Measurements from ENCODE around the gene AFG3L2.
A peak's percentile ranks its signal among the peaks of the same experiment; 100 is the strongest.

AFG3L2 gene

GRCh38 chr18:12282442-12283039 is 94.5 kb downstream of the AFG3L2 start:
- H3K4me3 ChIP-seq (ENCODE audit: low read length), result no peak overlapping the region
- TF ChIP-seq CTCF (IDR thresholded peaks at IDR 0.05; ENCODE audit: low read depth, low read length) (no peak), EZH2phosphoT487 (IDR thresholded peaks at IDR 0.05; ENCODE audit: low read depth) (no peak)
- no peak overlapping the region for H3K9ac ChIP-seq (ENCODE audit: low read length)
- no peaks in the 10 kb centered on the region for H4K20me1 ChIP-seq (ENCODE audit: insufficient read depth, low read length)
- peaks cover 8% of the 10 kb centered on the region; the same call in 1 of the 2 replicates for H3K4me1 ChIP-seq (ENCODE audit: low read length)
- 0 out of 2 replicates have a peak, but pooled peaks cover 3% of the 10 kb centered on the region for H3K27me3 ChIP-seq (ENCODE audit: low read depth, low read length)
- H3K4me2 ChIP-seq (ENCODE audit: low read length), result peak overlapping the region; percentile 33
- H3K79me2 ChIP-seq (ENCODE audit: low read length), result no peaks in the 10 kb centered on the region
- no peaks in the 10 kb centered on the region for H3K9me3 ChIP-seq (ENCODE audit: insufficient read depth, low read length)
- no peak overlapping the region for H2AFZ ChIP-seq (ENCODE audit: low read depth, low read length)
- H3K36me3 ChIP-seq (replicated peaks; ENCODE audit: low read depth, low read length), result no peaks in the 10 kb centered on the region
- no peak overlapping the region for H3K27ac ChIP-seq (ENCODE audit: low read length)

DNA sequence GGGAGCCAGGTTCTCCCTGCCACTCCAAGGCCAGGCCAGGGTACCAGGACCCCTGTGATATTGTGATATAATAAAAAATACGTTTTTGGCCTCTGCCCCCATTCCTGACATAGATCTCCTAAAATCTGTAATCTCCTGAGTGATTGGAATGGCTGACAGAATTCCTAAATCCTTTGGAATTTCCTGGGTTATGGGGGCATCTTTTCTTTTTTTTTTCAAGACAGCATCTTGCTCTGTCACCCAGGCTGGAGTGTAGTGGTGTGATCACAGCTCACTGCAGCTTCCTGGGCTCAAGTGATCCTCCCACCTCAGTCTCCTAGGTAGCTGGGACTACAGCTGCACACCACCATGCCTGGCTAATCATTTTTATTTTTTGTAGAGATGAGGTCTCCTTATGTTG is 95.2 kb downstream of the AFG3L2 start:
- Histone ChIP-seq H3K36me3 (replicated peaks; ENCODE audit: low read depth, low read length) (no peaks in the 10 kb centered on the region), H3K4me1 (ENCODE audit: low read length) (peaks cover 8% of the 10 kb centered on the region; the same call in 1 of the 2 replicates), H3K27me3 (ENCODE audit: low read depth, low read length) (0 out of 2 replicates have a peak, but pooled peaks cover 3% of the 10 kb centered on the region), H3K4me3 (ENCODE audit: low read length) (no peak overlapping the region), H3K9ac (ENCODE audit: low read length) (no peak overlapping the region), H2AFZ (ENCODE audit: low read depth, low read length) (no peak overlapping the region), H3K79me2 (ENCODE audit: low read length) (no peaks in the 10 kb centered on the region), H3K27ac (ENCODE audit: low read length) (no peak overlapping the region), H3K4me2 (ENCODE audit: low read length) (no peak overlapping the region), H4K20me1 (ENCODE audit: insufficient read depth, low read length) (no peaks in the 10 kb centered on the region), H3K9me3 (ENCODE audit: insufficient read depth, low read length) (no peaks in the 10 kb centered on the region)
- TF ChIP-seq CTCF (IDR thresholded peaks at IDR 0.05; ENCODE audit: low read depth, low read length), result no peak
- no peak for TF ChIP-seq EZH2phosphoT487 (IDR thresholded peaks at IDR 0.05; ENCODE audit: low read depth)

- H2AFZ ChIP-seq (ENCODE audit: low read depth, low read length), result no peak overlapping the region
- no peak for TF ChIP-seq CTCF (IDR thresholded peaks at IDR 0.05; ENCODE audit: low read depth, low read length)
- no peak for TF ChIP-seq EZH2phosphoT487 (IDR thresholded peaks at IDR 0.05; ENCODE audit: low read depth)
- H3K27me3 ChIP-seq (ENCODE audit: low read depth, low read length), result 0 out of 2 replicates have a peak, but pooled peaks cover 3% of the 10 kb centered on the region
- H3K4me2 ChIP-seq (ENCODE audit: low read length), result no peak overlapping the region
- no peak overlapping the region for H3K4me3 ChIP-seq (ENCODE audit: low read length)
- H3K9me3 ChIP-seq (ENCODE audit: insufficient read depth, low read length), result no peaks in the 10 kb centered on the region
- H3K27ac ChIP-seq (ENCODE audit: low read length), result no peak overlapping the region
- no peaks in the 10 kb centered on the region for H3K36me3 ChIP-seq (replicated peaks; ENCODE audit: low read depth, low read length)
- H3K9ac ChIP-seq (ENCODE audit: low read length), result no peak overlapping the region
- H3K79me2 ChIP-seq (ENCODE audit: low read length), result no peaks in the 10 kb centered on the region
- peaks cover 8% of the 10 kb centered on the region; the same call in 1 of the 2 replicates for H3K4me1 ChIP-seq (ENCODE audit: low read length)
- no peaks in the 10 kb centered on the region for H4K20me1 ChIP-seq (ENCODE audit: insufficient read depth, low read length)
Observed at GRCh38 chr18:12279781-12280531, 97.1 kb downstream of the AFG3L2 start.
